GM12878 (cell line): Measurements from ENCODE around the gene RGS6. TPM values are rescaled to one million over a fixed set of nuclear protein-coding genes. Genes with fewer than 3 reads are reported as not detected.
A peak's percentile ranks its signal among the peaks of the same experiment; 100 is the strongest.

ENCODE experiments used
- ATAC-seq: fragments of 200-7000 bp; cut with Tn5 transposase; 3 replicates; pipeline ENCODE4 v1.9.1; 2020; ENCODE audit warnings: mild to moderate bottlenecking, moderate library complexity
- BruUV-seq: library from RNA; stranded (reverse); fragments of 400-500 nt; replicated peaks from 2 replicates; lab custom pipeline; 2021; lab: Mats Ljungman, UMichigan
- CTCF ChIA-PET: fragments of 300-600 bp; sonication (Branson Sonifier 250); formaldehyde crosslinking; extraction: SDS; loops from one replicate; lab custom pipeline; 2021; ENCODE audit warnings: inconsistent platforms; lab: Yijun Ruan, JAX
- POLR2A ChIA-PET: fragments of 350-600 bp; formaldehyde crosslinking; extraction: SDS; loops from one replicate; lab custom pipeline; 2021; ENCODE audit warnings: inconsistent platforms; lab: Charles Lee
- RAD21 ChIA-PET: fragments of 300-600 bp; sonication (Branson Sonifier 250); formaldehyde crosslinking; loops from one replicate; lab custom pipeline; 2023; ENCODE audit warnings: antibody characterized with exemption; ENCODE audit not compliant: unreplicated experiment; lab: Charles Lee
- SMC1A ChIA-PET: fragments of 300-600 bp; sonication (Branson Sonifier 250); formaldehyde crosslinking; loops from one replicate; lab custom pipeline; 2023; ENCODE audit not compliant: unreplicated experiment, uncharacterized antibody; lab: Charles Lee
- DNase-seq: peaks from one replicate; pipeline ENCODE4 v3.0.0-alpha.2; 2011; ENCODE audit warnings: low read depth, low spot score
- FAIRE-seq: peaks from 3 replicates; lab custom pipeline; 2011; peaks lifted over from hg19 to GRCh38; lab: Jason Lieb, UNC
- H2AFZ ChIP-seq: 2 replicates; pipeline ENCODE4 v1.6.0; 2011; ENCODE audit warnings: low read depth, low read length, control low read depth; ENCODE audit not compliant: control insufficient read depth
- H3K27ac ChIP-seq: 2 replicates; pipeline ENCODE4 v1.5.1; 2011; ENCODE audit warnings: control low read depth; ENCODE audit not compliant: control insufficient read depth, insufficient read depth
- H3K27me3 ChIP-seq, 2 experiments: replicated peaks in 1 of 2; 2 replicates each; pipeline versions ENCODE4 v1.6.0 to v1.6.1; 2011; ENCODE audit warnings: low read length in 1 of 2; ENCODE audit not compliant: control insufficient read depth in 2 of 2, insufficient read depth in 2 of 2
- H3K36me3 ChIP-seq, 2 experiments: 2 replicates each; pipeline ENCODE4 v1.5.1; 2011; ENCODE audit warnings: low read length in 1 of 2; ENCODE audit not compliant: control insufficient read depth in 2 of 2, insufficient read depth in 2 of 2
- H3K4me1 ChIP-seq: 2 replicates; pipeline ENCODE4 v1.6.1; 2011; ENCODE audit warnings: mild to moderate bottlenecking, low read length, moderate library complexity, mixed read lengths; ENCODE audit not compliant: control insufficient read depth, insufficient read depth
- H3K4me2 ChIP-seq: 2 replicates; pipeline ENCODE4 v1.6.0; 2011; ENCODE audit warnings: control low read depth; ENCODE audit not compliant: control insufficient read depth, insufficient read depth
- H3K4me3 ChIP-seq: fragments of 200-600 bp; sonication (generic); 2 replicates; pipeline ENCODE4 v1.5.1; 2016
- H3K79me2 ChIP-seq: 2 replicates; pipeline ENCODE4 v1.6.0; 2011; ENCODE audit warnings: low read length; ENCODE audit not compliant: control insufficient read depth, insufficient read depth
- H3K9ac ChIP-seq: 2 replicates; pipeline ENCODE4 v1.8.0; 2011; ENCODE audit warnings: low read length, control low read depth, mixed read lengths; ENCODE audit not compliant: control insufficient read depth, insufficient read depth
- H3K9me3 ChIP-seq: replicated peaks from 3 replicates; pipeline ENCODE4 v1.5.1; 2011; ENCODE audit warnings: mild to moderate bottlenecking, low read length; ENCODE audit not compliant: control insufficient read depth, insufficient read depth
- H4K20me1 ChIP-seq: 2 replicates; pipeline ENCODE4 v1.6.0; 2011; ENCODE audit not compliant: control insufficient read depth, insufficient read depth
- BCL11A ChIP-seq: IDR thresholded peaks from 2 replicates; pipeline ENCODE4 v1.6.1; 2011; ENCODE audit warnings: low read depth, low read length
- CBFB ChIP-seq: IDR thresholded peaks from 2 replicates; pipeline ENCODE4 v1.6.1; 2016; ENCODE audit warnings: antibody characterized with exemption, low read depth
- CHD2 ChIP-seq: IDR thresholded peaks from 2 replicates; pipeline ENCODE4 v1.6.1; 2011; ENCODE audit warnings: low read depth, low read length, improper control_type of control experiment, borderline replicate concordance
- CREM ChIP-seq: IDR thresholded peaks from 2 replicates; pipeline ENCODE4 v1.6.1; 2014; ENCODE audit warnings: antibody characterized with exemption, low read depth
- ETV6 ChIP-seq, 2 experiments: fragments of 450-650 bp in 1 of 2; IDR thresholded peaks in 1 of 2; conservative IDR thresholded peaks in 1 of 2; 2 replicates each; pipeline ENCODE4 v1.6.1; 2014; ENCODE audit warnings: antibody characterized with exemption in 1 of 2, borderline replicate concordance in 1 of 2, low read depth in 1 of 2, mild to moderate bottlenecking in 1 of 2, moderate library complexity in 1 of 2
- MXI1 ChIP-seq: fragments of 150-350 bp; IDR thresholded peaks from 2 replicates; pipeline ENCODE4 v1.6.1; 2011; ENCODE audit warnings: low read depth, mild to moderate bottlenecking, inconsistent platforms, low read length, improper control_type of control experiment
- PML ChIP-seq: IDR thresholded peaks from 2 replicates; pipeline ENCODE4 v1.6.1; 2012; ENCODE audit warnings: low read length, inconsistent platforms
- SRF ChIP-seq, 2 experiments: IDR thresholded peaks; 2 replicates each; pipeline ENCODE4 v1.6.1; 2011; ENCODE audit warnings: low read depth in 2 of 2, low read length in 2 of 2, mild to moderate bottlenecking in 1 of 2, moderate library complexity in 1 of 2
- TCF12 ChIP-seq: IDR thresholded peaks from 2 replicates; pipeline ENCODE4 v1.6.1; 2011; ENCODE audit warnings: low read depth, mild to moderate bottlenecking, low read length
- YY1 ChIP-seq: IDR thresholded peaks from 2 replicates; pipeline ENCODE4 v1.6.1; 2011; ENCODE audit warnings: low read depth, mild to moderate bottlenecking, low read length
- WGBS: methylation state at CpG from one replicate; pipeline ENCODE4 v1.1.6; 2016; ENCODE audit warnings: low lambda C conversion rate; ENCODE audit not compliant: insufficient replicate concordance, insufficient coverage; ENCODE audit errors: missing lambda C conversion rate; 5-methylcytosine and 5-hydroxymethylcytosine counted together
- in situ Hi-C: fragments of 300-500 bp; cut with MboI; formaldehyde crosslinking; loops from 9 replicates; pipeline ENCODE4 v1.14.3; 2018; ENCODE audit warnings: mixed read lengths
- intact Hi-C: fragments of 100-400 bp; cut with micrococcal nuclease; formaldehyde crosslinking; loops from one replicate; pipeline ENCODE4 v1.14.2; 2022; ENCODE audit not compliant: unreplicated experiment
- polyA plus RNA-seq, 11 experiments: library from polyadenylated mRNA; depleted of rRNA in 4 of 11; unstranded in 6 of 11; stranded (reverse) in 5 of 11; fragments of >200 nt; fragmentation: Nextera tagmentation in 4 of 11; fragmentation: Illumina TruSeq in 1 of 11; extraction: Ambion mirVana in 4 of 11; extraction: Trizol in 1 of 11; gene quantifications; 1 replicate in 1 of 11; 2 replicates in 10 of 11; pipeline versions ENCODE4 v1.2.1 to v1.2.3, GENCODE V29; 2011 to 2016; ENCODE audit warnings: inconsistent platforms in 2 of 11, missing spikeins in 2 of 11, low read depth in 1 of 11
- total RNA-seq, 4 experiments: library from RNA; depleted of rRNA in 3 of 4; stranded (reverse); fragments of >200 nt in 3 of 4; fragmentation: Illumina TruSeq in 1 of 4; extraction: Trizol in 1 of 4; gene quantifications; 2 replicates each; pipeline versions ENCODE4 v1.2.1 to v1.2.3, GENCODE V29; 2013 to 2021
- TF ChIP-seq, protein P1 (sequence below): fragments of 450-650 bp; formaldehyde crosslinking; IDR thresholded peaks from 2 replicates; pipeline ENCODE4 v1.5.0; 2022; ENCODE audit warnings: mild to moderate bottlenecking, missing genetic modification characterization

Gene RGS6
- total and polyA plus RNA-seq, 10 of the 15 experiments (the other 5 are each of a cell fraction or from before 2014, with no cell fraction given): 3.9 to 18.1 (median 12.4) TPM

DNA sequence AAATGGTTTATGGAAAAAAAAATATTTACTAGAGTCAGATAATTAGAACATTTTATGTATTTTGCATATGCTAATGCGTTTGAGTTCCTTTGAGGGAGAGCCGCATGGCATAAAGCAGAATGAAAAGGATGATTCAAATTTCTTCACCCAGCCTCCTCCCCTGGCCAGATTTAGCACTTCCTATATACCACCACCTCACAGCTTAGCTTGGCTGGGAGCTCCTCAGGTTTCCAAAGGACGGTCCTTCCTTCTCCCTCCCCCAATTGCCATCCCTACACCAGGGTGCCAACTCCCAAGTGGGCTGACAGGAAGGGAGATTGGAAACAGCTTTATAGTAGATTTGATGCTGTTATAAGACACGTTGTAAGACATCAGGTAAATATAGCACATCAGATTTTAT is 157.4 kb downstream of the RGS6 start:
- no peaks in the 10 kb centered on the region for H3K36me3 ChIP-seq
- SMC1A ChIA-PET: interaction anchor here (0.7 to 1.5 kb wide), 3 partner anchors 13 to 52 kb away, joined by 3 to 6 read pairs (median 3); no protein-coding TSS in a partner anchor
- TF ChIP-seq SRF (IDR thresholded peaks at IDR 0.05; ENCODE audit: low read depth in 2 of 2, low read length in 2 of 2) (peak in 1 of 2 experiments; percentile 69; a peak in 1 of 4 replicates), ETV6 (conservative IDR thresholded peaks at IDR 0.05 in 1 of 2, IDR thresholded peaks at IDR 0.05 in 1 of 2; ENCODE audit: borderline replicate concordance in 1 of 2, low read depth in 1 of 2) (no peak)
- TF ChIP-seq, all 136 proteins: peak for 1
- Histone ChIP-seq H2AFZ (no peak overlapping the region), H3K27me3 (no peaks in the 10 kb centered on the region), H3K27ac (no peak overlapping the region), H3K4me2 (no peak overlapping the region), H3K4me1 (no peaks in the 10 kb centered on the region), H3K79me2 (no peaks in the 10 kb centered on the region), H3K9ac (no peak overlapping the region), H3K4me3 (no peak overlapping the region), H3K9me3 (no peaks in the 10 kb centered on the region), H4K20me1 (no peaks in the 10 kb centered on the region)
- ATAC-seq (no peak), DNase-seq (no peak), FAIRE-seq (no peak)
- in situ Hi-C loops (no loop called here), intact Hi-C loops (no loop called here)
- ChIA-PET RAD21 (interaction anchor here (0.7 to 2.2 kb wide), 3 partner anchors 11 to 154 kb away, joined by 3 to 5 read pairs (median 5); no protein-coding TSS in a partner anchor), CTCF (interaction anchor here (0.7 to 1.0 kb wide), 2 partner anchors 14 to 16 kb away, joined by 3 read pairs; no protein-coding TSS in a partner anchor), POLR2A (interaction anchor here (0.6 to 1.4 kb wide), 2 partner anchors 23 to 64 kb away, joined by 3 read pairs; no protein-coding TSS in a partner anchor)
- WGBS: 40% methylated on average over 4 of the region's 4 CpGs
- BruUV-seq: no TSS peak

DNA sequence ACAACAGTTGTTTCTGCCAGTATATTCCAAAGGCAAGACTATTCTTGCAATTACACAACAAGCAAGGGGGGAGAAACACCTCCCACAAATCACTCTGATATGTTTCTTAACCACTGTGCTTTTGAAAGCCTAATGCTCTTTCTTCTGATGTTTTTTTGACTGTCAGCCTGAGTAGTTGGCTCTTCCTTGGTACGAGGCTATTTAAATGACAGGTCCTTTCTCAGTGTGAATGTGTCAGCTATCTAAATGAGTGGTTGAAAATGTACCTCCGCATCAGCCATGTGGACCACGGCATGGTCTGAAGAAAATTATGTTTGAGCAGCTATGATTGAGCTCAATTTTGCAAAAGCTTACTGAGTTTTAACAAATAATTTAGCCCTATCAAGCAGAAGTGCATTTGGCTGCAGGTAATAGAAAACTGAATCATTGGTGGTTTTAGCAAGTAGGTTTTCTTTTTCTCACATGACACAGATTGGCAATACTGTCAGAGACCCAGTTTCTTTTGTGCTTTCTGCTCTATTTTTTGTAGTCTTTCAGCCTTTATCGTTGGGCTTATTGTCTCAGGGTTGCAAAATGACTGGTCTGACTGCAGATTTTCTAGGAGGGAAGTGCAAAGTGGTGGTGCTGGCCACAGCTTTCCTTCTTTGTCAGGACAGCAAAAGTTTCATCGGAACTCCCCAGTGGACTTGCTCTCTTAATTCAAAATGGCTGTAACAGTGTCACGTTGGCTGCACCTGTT is 162.8 kb downstream of the RGS6 start:
- Histone ChIP-seq H3K79me2 (no peaks in the 10 kb centered on the region), H3K9me3 (no peaks in the 10 kb centered on the region), H4K20me1 (no peaks in the 10 kb centered on the region), H2AFZ (peak overlapping the region; percentile 41; the same call in 1 of the 2 replicates), H3K27ac (peak overlapping the region; percentile 53), H3K9ac (no peak overlapping the region), H3K36me3 (no peaks in the 10 kb centered on the region), H3K4me1 (no peaks in the 10 kb centered on the region), H3K4me3 (0 out of 2 replicates have a peak overlapping the region, but pooled peaks have one; percentile 39), H3K4me2 (peak overlapping the region; percentile 45), H3K27me3 (no peaks in the 10 kb centered on the region)
- POLR2A ChIA-PET: interaction anchor here (0.7 to 1.5 kb wide), 3 partner anchors 21 to 72 kb away, joined by 3 to 5 read pairs (median 3); no protein-coding TSS in a partner anchor
- ATAC-seq (peak; percentile 81), FAIRE-seq (no peak), DNase-seq (peak; percentile 48)
- in situ Hi-C loops: no loop called here
- SMC1A ChIA-PET: interaction anchor here (0.5 to 4.2 kb wide), 21 partner anchors 9 to 329 kb away, joined by 3 to 18 read pairs (median 4); partner anchors contain the start of gene RGS6
- BruUV-seq: no TSS peak
- RAD21 ChIA-PET: interaction anchor here (0.7 to 4.2 kb wide), 13 partner anchors 9 to 163 kb away, joined by 3 to 23 read pairs (median 3); partner anchors contain the start of gene RGS6
- WGBS: 0% methylated on average over 6 of the region's 6 CpGs
- intact Hi-C loops: loop anchor here (5.0 kb wide), 1 partner anchor 68 kb away; no protein-coding TSS in a partner anchor
- CTCF ChIA-PET: interaction anchor here (0.6 to 3.5 kb wide), 7 partner anchors 9 to 242 kb away, joined by 3 to 20 read pairs (median 4); no protein-coding TSS in a partner anchor
- peak; percentile 53; the same call in 1 of the 2 replicates for TF ChIP-seq BCL11A
- TF ChIP-seq PML: peak; percentile 53; the same call in 1 of the 2 replicates
- no peak for TF ChIP-seq CHD2
- TF ChIP-seq, protein P1, sequence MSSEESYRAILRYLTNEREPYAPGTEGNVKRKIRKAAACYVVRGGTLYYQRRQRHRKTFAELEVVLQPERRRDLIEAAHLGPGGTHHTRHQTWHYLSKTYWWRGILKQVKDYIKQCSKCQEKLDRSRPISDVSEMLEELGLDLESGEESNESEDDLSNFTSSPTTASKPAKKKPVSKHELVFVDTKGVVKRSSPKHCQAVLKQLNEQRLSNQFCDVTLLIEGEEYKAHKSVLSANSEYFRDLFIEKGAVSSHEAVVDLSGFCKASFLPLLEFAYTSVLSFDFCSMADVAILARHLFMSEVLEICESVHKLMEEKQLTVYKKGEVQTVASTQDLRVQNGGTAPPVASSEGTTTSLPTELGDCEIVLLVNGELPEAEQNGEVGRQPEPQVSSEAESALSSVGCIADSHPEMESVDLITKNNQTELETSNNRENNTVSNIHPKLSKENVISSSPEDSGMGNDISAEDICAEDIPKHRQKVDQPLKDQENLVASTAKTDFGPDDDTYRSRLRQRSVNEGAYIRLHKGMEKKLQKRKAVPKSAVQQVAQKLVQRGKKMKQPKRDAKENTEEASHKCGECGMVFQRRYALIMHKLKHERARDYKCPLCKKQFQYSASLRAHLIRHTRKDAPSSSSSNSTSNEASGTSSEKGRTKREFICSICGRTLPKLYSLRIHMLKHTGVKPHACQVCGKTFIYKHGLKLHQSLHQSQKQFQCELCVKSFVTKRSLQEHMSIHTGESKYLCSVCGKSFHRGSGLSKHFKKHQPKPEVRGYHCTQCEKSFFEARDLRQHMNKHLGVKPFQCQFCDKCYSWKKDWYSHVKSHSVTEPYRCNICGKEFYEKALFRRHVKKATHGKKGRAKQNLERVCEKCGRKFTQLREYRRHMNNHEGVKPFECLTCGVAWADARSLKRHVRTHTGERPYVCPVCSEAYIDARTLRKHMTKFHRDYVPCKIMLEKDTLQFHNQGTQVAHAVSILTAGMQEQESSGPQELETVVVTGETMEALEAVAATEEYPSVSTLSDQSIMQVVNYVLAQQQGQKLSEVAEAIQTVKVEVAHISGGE (CRISPR knock-in tag): no peak
- 0 out of 2 replicates have a peak, but pooled peaks have one; percentile 34 for TF ChIP-seq MXI1
- peak; percentile 17; the same call in 1 of the 2 replicates for TF ChIP-seq CBFB
- no peak for TF ChIP-seq TCF12
- peak; percentile 76 for TF ChIP-seq YY1
- peak; percentile 59 for TF ChIP-seq CREM
